HL-60 (cell line): ENCODE results near the gene LRRTM4.

Source experiments
- CTCF ChIP-seq: IDR thresholded peaks from one replicate; pipeline ENCODE4 v1.5.1; 2011; ENCODE audit warnings: low read length, control low read depth, inconsistent platforms; ENCODE audit not compliant: insufficient read depth
- POLR2AphosphoS5 ChIP-seq: IDR thresholded peaks from 2 replicates; pipeline ENCODE4 v1.6.1; 2012; ENCODE audit warnings: low read depth
- REST ChIP-seq: IDR thresholded peaks from 2 replicates; pipeline ENCODE4 v1.6.1; 2012; ENCODE audit warnings: low read depth; ENCODE audit not compliant: insufficient replicate concordance
- SPI1 ChIP-seq: IDR thresholded peaks from 2 replicates; pipeline ENCODE4 v1.6.1; 2012; ENCODE audit warnings: low read depth, mild to moderate bottlenecking, borderline replicate concordance

GRCh38 chr2:77108915-77109314 lies 413.3 kb downstream of the LRRTM4 start:
- TF ChIP-seq CTCF: no peak
- TF ChIP-seq POLR2AphosphoS5: no peak
- TF ChIP-seq SPI1: no peak
- TF ChIP-seq REST: no peak
